ENCODE data around the gene TLDC2.
"Not testable (repeated sequence)": the region's sequence is repeated elsewhere in the genome, so short reads cannot be mapped to it uniquely, and the experiment has no call there.

TLDC2 gene

DNA sequence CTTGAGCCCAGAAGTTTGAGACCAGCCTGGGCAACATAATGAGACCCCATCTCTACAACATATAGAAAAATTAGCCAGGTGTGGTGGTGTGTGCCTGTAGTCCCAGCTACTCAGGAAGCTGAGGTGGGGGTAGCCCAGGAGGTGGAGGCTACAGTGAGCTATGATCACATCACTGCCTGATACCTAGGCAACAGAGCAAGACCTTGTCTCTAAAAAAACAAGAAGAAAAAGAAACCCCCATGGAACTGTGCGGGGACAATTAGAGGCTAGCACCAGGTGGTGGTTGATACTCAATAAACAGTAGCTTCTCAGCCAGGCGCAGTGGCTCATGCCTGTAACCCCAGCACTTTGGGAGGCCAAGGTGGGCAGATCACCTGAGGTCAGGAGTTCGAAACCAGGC is 37.6 kb upstream of the TLDC2 start:
- not testable (repeated sequence) for H3K4me3 ChIP-seq (ENCODE audit: low read depth in 1 of 2, low read length in 2 of 2); H3K27ac ChIP-seq (ENCODE audit: low read length); H3K27me3 ChIP-seq (ENCODE audit: low read depth, low read length); H3K9me3 ChIP-seq (ENCODE audit: control insufficient read depth in 1 of 2, low read length in 2 of 2); H3K36me3 ChIP-seq (ENCODE audit: control insufficient read depth in 1 of 2, insufficient read depth in 2 of 2, low read length in 2 of 2)
- peaks cover 6 to 38% of the 10 kb centered on the region in 2 donors for H3K4me1 ChIP-seq (ENCODE audit: control insufficient read depth in 1 of 2, insufficient read depth in 2 of 2, low read length in 2 of 2)

DNA sequence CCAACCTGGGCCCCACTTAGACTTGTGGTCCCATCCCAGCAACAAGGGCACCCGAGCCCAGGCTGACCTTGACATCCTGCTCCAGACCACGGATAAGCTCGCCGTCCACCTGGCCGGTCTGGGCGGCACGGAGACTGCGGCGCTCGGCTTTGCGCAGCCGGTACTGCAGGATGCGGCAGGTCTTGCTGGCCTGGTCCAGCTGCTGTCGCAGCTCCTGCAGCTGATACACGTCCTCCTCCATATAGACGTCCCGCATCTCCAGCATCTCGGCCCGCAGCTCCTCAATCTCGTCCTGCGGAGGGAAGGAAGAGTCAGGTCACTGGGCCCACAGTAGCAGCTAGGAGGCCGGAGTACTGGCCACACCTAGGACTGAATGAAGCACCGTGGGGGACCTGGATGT is 36.8 kb upstream of the TLDC2 start:
- peaks cover 5 to 32% of the 10 kb centered on the region in 2 donors for H3K4me1 ChIP-seq (ENCODE audit: control insufficient read depth in 1 of 2, insufficient read depth in 2 of 2, low read length in 2 of 2)
- H3K36me3 ChIP-seq (ENCODE audit: control insufficient read depth in 1 of 2, insufficient read depth in 2 of 2, low read length in 2 of 2), result peaks cover 0 to 3% of the 10 kb centered on the region in 2 donors

DNA sequence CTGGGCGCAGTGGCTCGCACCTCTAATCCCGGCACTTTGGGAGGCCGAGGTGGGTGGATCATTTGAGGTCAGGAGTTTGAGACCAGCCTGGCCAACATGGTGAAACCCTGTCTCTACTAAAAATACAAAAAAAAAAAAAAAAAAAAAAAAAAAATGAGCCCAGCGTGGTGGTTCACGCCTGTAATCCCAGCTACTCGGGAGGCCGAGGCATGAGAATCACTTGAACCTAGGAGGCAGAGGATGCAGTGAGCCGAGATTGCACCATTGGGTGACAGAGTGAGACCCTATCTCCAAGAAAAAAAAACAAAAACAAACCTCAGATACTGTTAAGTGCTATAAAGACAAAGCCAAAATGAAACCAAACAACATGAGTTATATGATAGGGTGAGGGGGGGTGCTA is 34.9 kb upstream of the TLDC2 start:
- not testable (repeated sequence) for H3K27ac ChIP-seq (ENCODE audit: low read length); H3K4me3 ChIP-seq (ENCODE audit: low read depth in 1 of 2, low read length in 2 of 2); H3K27me3 ChIP-seq (ENCODE audit: low read depth, low read length); H3K9me3 ChIP-seq (ENCODE audit: control insufficient read depth in 1 of 2, low read length in 2 of 2); H3K36me3 ChIP-seq (ENCODE audit: control insufficient read depth in 1 of 2, insufficient read depth in 2 of 2, low read length in 2 of 2)
- H3K4me1 ChIP-seq (ENCODE audit: control insufficient read depth in 1 of 2, insufficient read depth in 2 of 2, low read length in 2 of 2), result peaks cover 6 to 37% of the 10 kb centered on the region in 2 donors

More for the DNA sequence above, 36.8 kb upstream of the TLDC2 start:
- H3K27me3 ChIP-seq (ENCODE audit: low read depth, low read length), result no peaks in the 10 kb centered on the region
- H3K9me3 ChIP-seq (ENCODE audit: control insufficient read depth in 1 of 2, low read length in 2 of 2), result no peaks in the 10 kb centered on the region
- no peak overlapping the region for H3K4me3 ChIP-seq (ENCODE audit: low read depth in 1 of 2, low read length in 2 of 2)
- no peak overlapping the region for H3K27ac ChIP-seq (ENCODE audit: low read length)

DNA sequence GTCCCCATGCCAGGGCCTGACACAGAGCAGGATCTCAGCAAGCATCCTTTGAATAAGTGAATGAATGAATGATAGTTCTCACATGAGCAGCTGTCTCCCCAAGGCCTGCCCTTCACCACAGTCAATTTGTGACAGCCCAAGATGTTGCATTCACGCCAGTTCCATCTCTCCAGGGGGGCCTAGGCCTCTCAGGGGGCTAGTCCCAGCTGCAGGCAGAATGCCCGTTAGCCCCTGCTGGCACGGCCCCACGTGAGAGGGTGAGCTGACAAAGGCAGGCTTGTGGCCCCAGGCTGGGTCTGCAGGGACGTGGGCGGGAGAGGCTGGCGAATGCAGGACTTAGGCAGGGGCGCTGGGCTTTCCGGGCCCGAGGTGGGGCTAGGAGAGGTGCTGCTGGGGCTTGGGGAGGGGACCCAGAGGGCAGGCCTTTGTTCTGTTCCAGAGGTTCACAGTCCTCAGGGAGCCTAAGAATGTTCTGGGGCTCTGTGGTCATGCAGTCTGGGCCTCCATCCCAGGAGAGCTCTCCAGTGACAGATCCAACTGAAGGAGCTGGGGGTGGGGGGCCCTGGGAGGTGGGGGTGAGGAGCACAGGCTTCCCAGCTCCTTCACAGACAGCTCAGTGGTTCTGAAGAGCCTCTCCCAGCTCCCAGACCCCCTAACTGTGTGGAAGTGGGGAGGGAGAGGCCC is 30.5 kb upstream of the TLDC2 start:
- Histone ChIP-seq H3K27ac (ENCODE audit: low read length) (peak overlapping the region; percentile 84), H3K4me1 (ENCODE audit: control insufficient read depth in 1 of 2, insufficient read depth in 2 of 2, low read length in 2 of 2) (peaks cover 16 to 49% of the 10 kb centered on the region in 2 donors), H3K4me3 (ENCODE audit: low read depth in 1 of 2, low read length in 2 of 2) (peak overlapping the region in 1 of 2 donors; percentile 2), H3K36me3 (ENCODE audit: control insufficient read depth in 1 of 2, insufficient read depth in 2 of 2, low read length in 2 of 2) (no peaks in the 10 kb centered on the region), H3K9me3 (ENCODE audit: control insufficient read depth in 1 of 2, low read length in 2 of 2) (no peaks in the 10 kb centered on the region), H3K27me3 (ENCODE audit: low read depth, low read length) (no peaks in the 10 kb centered on the region)

DNA sequence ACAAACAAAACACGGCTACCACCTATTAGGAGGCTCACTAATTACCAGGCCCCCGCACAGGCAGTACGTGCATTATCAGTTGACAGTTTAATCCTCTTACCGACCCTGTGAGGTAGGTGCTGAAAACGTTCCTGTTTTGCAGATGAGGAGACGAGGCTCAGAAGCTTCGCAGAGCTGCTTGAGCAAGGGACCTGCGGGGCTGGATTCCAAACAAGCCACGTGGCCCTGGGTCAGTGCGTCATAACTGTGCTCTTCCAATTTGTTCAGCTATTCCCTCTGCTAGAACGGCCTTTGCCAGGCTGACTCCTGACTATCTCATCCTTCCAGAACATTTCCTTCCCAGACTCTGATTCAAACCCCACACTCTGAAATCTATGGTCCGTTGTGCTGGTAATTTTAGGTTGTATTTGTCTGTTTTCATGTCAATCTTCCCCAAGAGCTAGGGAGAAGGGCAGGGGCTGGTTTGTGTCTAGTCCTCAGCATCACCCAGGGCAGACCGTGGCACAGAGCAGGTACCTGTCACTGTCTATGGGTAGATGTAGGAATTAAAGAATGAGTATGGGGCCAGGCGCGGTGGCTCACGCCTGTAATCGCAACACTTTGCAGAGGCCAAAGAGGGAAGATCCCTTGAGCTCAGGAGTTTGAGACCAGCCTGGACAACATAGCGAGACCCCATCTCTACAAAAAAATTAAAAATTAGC is 28.8 kb upstream of the TLDC2 start:
- Histone ChIP-seq H3K27me3 (ENCODE audit: low read depth, low read length) (no peaks in the 10 kb centered on the region), H3K4me3 (ENCODE audit: low read depth in 1 of 2, low read length in 2 of 2) (peak overlapping the region in 1 of 2 donors; percentile 9), H3K4me1 (ENCODE audit: control insufficient read depth in 1 of 2, insufficient read depth in 2 of 2, low read length in 2 of 2) (peaks cover 16 to 52% of the 10 kb centered on the region in 2 donors), H3K27ac (ENCODE audit: low read length) (peak overlapping the region; percentile 92), H3K36me3 (ENCODE audit: control insufficient read depth in 1 of 2, insufficient read depth in 2 of 2, low read length in 2 of 2) (no peaks in the 10 kb centered on the region), H3K9me3 (ENCODE audit: control insufficient read depth in 1 of 2, low read length in 2 of 2) (no peaks in the 10 kb centered on the region)

DNA sequence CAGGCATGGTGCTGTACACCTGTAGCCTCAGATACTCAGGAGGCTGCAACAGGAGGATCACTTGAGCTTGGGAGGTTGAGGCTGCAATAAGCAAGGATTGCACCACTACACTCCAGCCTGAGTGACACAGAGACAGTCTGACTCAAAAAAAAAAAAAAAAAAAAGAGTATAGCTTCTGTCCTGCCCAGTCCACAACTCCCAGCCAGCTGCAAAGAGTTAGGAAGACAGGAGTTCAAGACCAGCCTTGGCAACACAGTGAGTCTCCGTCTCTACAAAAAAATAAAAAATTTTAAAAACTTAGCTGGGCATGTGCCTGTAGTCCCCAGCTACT is 28.3 kb upstream of the TLDC2 start:
- Histone ChIP-seq H3K27me3 (ENCODE audit: low read depth, low read length) (no peaks in the 10 kb centered on the region), H3K36me3 (ENCODE audit: control insufficient read depth in 1 of 2, insufficient read depth in 2 of 2, low read length in 2 of 2) (no peaks in the 10 kb centered on the region), H3K9me3 (ENCODE audit: control insufficient read depth in 1 of 2, low read length in 2 of 2) (no peaks in the 10 kb centered on the region), H3K4me1 (ENCODE audit: control insufficient read depth in 1 of 2, insufficient read depth in 2 of 2, low read length in 2 of 2) (peaks cover 16 to 54% of the 10 kb centered on the region in 2 donors), H3K4me3 (ENCODE audit: low read depth in 1 of 2, low read length in 2 of 2) (peak overlapping the region in 1 of 2 donors; percentile 9), H3K27ac (ENCODE audit: low read length) (peak overlapping the region; percentile 92)

DNA sequence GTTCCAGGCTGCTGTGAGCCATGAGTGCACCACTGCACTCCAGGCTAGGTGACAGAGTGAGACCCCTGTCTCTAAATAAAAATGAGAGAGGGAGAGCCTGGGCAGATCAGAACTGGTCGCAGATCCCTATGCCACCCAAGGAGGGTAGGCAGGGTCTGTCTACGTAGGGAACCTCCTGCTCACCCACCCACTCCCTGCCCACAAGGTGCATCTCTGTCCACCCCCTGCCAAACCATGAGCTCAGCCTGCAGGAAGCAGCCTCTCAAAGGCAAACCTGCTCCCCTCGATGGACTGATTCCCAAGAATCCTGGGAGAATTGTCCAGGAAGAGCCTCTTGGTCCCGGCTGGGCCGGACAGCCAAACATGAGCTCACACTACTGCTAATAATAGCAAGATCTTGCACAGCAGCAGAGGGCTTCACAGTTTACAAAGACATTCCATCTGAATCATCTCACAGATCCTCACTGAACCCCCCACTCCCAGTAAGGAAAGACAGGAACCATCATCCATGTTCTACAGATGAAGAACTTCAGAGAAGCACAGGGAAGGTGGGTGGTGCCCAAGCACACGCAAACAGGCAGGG is 27.8 kb upstream of the TLDC2 start:
- Histone ChIP-seq H3K4me1 (ENCODE audit: control insufficient read depth in 1 of 2, insufficient read depth in 2 of 2, low read length in 2 of 2) (peaks cover 16 to 54% of the 10 kb centered on the region in 2 donors), H3K36me3 (ENCODE audit: control insufficient read depth in 1 of 2, insufficient read depth in 2 of 2, low read length in 2 of 2) (no peaks in the 10 kb centered on the region), H3K27ac (ENCODE audit: low read length) (peak overlapping the region; percentile 92), H3K4me3 (ENCODE audit: low read depth in 1 of 2, low read length in 2 of 2) (peak overlapping the region in 1 of 2 donors; percentile 9), H3K9me3 (ENCODE audit: control insufficient read depth in 1 of 2, low read length in 2 of 2) (no peaks in the 10 kb centered on the region), H3K27me3 (ENCODE audit: low read depth, low read length) (no peaks in the 10 kb centered on the region)

DNA sequence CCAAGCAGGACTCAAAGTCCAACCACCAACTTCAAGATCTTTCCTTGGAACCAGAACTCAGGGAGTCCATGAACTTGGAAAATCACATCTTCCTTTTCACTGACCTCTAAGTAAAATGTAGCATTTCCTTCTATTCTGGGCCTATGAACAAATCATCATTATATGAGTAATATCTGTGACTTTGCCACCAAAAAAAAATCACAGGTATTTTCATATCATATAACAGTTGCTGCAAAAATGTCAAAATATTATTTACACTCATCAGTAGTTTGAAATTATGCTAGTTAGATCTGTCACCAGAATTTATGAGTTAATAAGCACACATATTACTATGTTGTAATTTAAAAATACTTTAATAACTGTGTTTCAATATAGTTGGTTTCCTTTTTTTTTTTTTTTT is 27.3 kb upstream of the TLDC2 start:
- Histone ChIP-seq H3K27ac (ENCODE audit: low read length) (peak overlapping the region; percentile 92), H3K4me1 (ENCODE audit: control insufficient read depth in 1 of 2, insufficient read depth in 2 of 2, low read length in 2 of 2) (peaks cover 16 to 55% of the 10 kb centered on the region in 2 donors), H3K4me3 (ENCODE audit: low read depth in 1 of 2, low read length in 2 of 2) (peak overlapping the region in 1 of 2 donors; percentile 9), H3K36me3 (ENCODE audit: control insufficient read depth in 1 of 2, insufficient read depth in 2 of 2, low read length in 2 of 2) (no peaks in the 10 kb centered on the region), H3K27me3 (ENCODE audit: low read depth, low read length) (no peaks in the 10 kb centered on the region), H3K9me3 (ENCODE audit: control insufficient read depth in 1 of 2, low read length in 2 of 2) (no peaks in the 10 kb centered on the region)

DNA sequence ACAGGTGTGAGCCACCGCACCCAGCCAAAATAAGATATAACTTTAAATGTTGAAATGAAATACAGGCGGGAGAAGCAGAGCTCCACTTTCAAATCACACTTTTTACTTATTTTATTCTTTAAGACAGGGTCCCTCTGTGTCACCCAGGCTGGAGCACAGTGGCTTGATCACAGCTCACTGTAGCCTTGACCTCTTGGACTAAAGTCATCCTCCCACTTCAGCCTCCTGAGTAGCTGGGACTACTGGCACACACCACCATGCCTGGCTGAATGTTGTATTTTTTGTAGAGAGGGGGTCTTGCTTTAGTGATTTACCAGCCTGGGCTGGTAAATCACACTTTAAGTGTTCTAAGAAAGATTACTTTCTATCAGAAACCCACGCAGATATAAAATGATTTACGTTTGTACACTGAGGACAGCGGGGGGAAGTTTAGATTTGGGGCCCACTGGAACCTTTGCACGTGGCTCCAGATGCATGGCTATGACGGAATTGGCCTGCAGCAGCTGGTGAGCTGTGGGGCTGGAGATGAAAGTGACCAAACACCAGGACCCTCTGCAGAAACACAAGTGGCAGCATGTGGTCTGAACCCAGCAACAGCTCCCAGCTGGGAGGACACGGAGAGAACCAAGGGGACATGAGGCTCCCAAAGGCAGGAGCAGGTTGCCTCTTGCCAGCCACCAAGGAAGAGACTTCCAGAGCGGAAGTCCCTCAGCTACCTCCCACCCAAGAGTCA is 26.4 kb upstream of the TLDC2 start:
- Histone ChIP-seq H3K27ac (ENCODE audit: low read length) (peak overlapping the region; percentile 63), H3K36me3 (ENCODE audit: control insufficient read depth in 1 of 2, insufficient read depth in 2 of 2, low read length in 2 of 2) (no peaks in the 10 kb centered on the region), H3K4me1 (ENCODE audit: control insufficient read depth in 1 of 2, insufficient read depth in 2 of 2, low read length in 2 of 2) (peaks cover 16 to 60% of the 10 kb centered on the region in 2 donors), H3K4me3 (ENCODE audit: low read depth in 1 of 2, low read length in 2 of 2) (no peak overlapping the region), H3K27me3 (ENCODE audit: low read depth, low read length) (no peaks in the 10 kb centered on the region), H3K9me3 (ENCODE audit: control insufficient read depth in 1 of 2, low read length in 2 of 2) (no peaks in the 10 kb centered on the region)

DNA sequence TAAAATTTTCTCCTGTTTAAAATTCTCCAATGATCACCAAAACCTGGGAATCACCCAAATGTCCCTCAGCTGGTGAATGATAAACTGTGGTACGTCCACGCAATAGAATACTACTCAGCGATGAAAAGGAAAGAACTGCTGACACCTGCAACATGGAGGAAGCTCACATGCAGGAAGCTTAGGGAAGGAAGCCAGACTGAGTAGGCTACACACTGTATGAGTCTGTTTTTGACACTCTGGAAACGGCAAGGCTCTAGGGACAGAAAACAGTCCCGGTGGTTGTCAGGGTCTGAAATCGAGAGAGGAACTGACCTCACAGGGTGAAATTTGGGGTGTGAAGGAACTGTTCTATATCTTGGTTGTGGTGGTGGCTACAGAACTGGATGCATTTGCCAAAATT is 25.2 kb upstream of the TLDC2 start:
- peaks cover 16 to 60% of the 10 kb centered on the region in 2 donors for H3K4me1 ChIP-seq (ENCODE audit: control insufficient read depth in 1 of 2, insufficient read depth in 2 of 2, low read length in 2 of 2)
- H3K27ac ChIP-seq (ENCODE audit: low read length), result no peak overlapping the region
- H3K27me3 ChIP-seq (ENCODE audit: low read depth, low read length), result no peaks in the 10 kb centered on the region
- no peaks in the 10 kb centered on the region for H3K36me3 ChIP-seq (ENCODE audit: control insufficient read depth in 1 of 2, insufficient read depth in 2 of 2, low read length in 2 of 2)
- no peak overlapping the region for H3K4me3 ChIP-seq (ENCODE audit: low read depth in 1 of 2, low read length in 2 of 2)
- H3K9me3 ChIP-seq (ENCODE audit: control insufficient read depth in 1 of 2, low read length in 2 of 2), result no peaks in the 10 kb centered on the region

DNA sequence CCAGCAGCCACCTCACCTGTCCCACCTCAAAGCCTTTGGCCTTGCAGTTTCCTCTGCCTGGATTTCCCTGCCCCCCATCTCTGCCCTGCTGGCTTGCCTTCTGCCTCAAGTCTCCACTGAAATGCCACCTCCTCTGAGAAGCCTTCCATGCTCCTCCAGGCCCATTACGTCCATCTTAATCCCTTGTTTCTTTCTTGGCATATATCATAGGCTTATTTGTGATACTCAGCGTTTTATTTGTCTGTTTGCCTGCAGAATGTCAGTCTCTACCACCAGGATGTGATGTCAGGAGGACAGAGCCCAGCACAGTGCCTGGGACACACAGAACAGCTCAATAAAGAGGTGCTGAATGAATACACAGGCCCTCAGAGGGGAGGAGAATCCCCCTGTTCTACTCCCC is 24.4 kb upstream of the TLDC2 start:
- Histone ChIP-seq H3K9me3 (ENCODE audit: control insufficient read depth in 1 of 2, low read length in 2 of 2) (no peaks in the 10 kb centered on the region), H3K27ac (ENCODE audit: low read length) (peak overlapping the region; percentile 66), H3K4me1 (ENCODE audit: control insufficient read depth in 1 of 2, insufficient read depth in 2 of 2, low read length in 2 of 2) (peaks cover 22 to 60% of the 10 kb centered on the region in 2 donors), H3K4me3 (ENCODE audit: low read depth in 1 of 2, low read length in 2 of 2) (no peak overlapping the region), H3K27me3 (ENCODE audit: low read depth, low read length) (no peaks in the 10 kb centered on the region), H3K36me3 (ENCODE audit: control insufficient read depth in 1 of 2, insufficient read depth in 2 of 2, low read length in 2 of 2) (no peaks in the 10 kb centered on the region)

Data from muscle layer of duodenum (tissue), 2 donors.